Measurements from ENCODE around the gene DNAJC6. TPM values are rescaled to one million over a fixed set of nuclear protein-coding genes. Genes with fewer than 3 reads are reported as not detected.
A peak's percentile ranks its signal among the peaks of the same experiment; 100 is the strongest.

Gene DNAJC6
- total RNA-seq, 6 experiments from 2014 or later, result 13.5 to 17.7 (median 15.3) TPM

GRCh38 chr1:65341381-65341780 lies 32.0 kb downstream of the DNAJC6 start:
- no peak for TF ChIP-seq CTCF (IDR thresholded peaks at IDR 0.05)
- Mint-ChIP-seq H3K27ac (no peak overlapping the region), H3K36me3 (ENCODE audit: low read depth) (no peaks in the 10 kb centered on the region), H3K4me1 (ENCODE audit: low read depth) (peaks cover 24% of the 10 kb centered on the region), H3K27me3 (ENCODE audit: insufficient read depth) (no peaks in the 10 kb centered on the region), H3K9me3 (peaks cover 3% of the 10 kb centered on the region; the same call in 1 of the 2 replicates), H3K4me3 (no peak overlapping the region)
- no peak for DNase-seq

- Mint-ChIP-seq H3K4me3 (no peak overlapping the region), H3K4me1 (ENCODE audit: low read depth) (peaks cover 24% of the 10 kb centered on the region), H3K27ac (no peak overlapping the region)
Measured at GRCh38 chr1:65343286-65343685, 33.9 kb downstream of the DNAJC6 start.

GRCh38 chr1:65344171-65344814 lies 35.0 kb downstream of the DNAJC6 start:
- no peak for TF ChIP-seq CTCF (IDR thresholded peaks at IDR 0.05)
- no peak for DNase-seq

More at GRCh38 chr1:65343286-65343685, 33.9 kb downstream of the DNAJC6 start:
- TF ChIP-seq CTCF (IDR thresholded peaks at IDR 0.05), result no peak
- peak; percentile 55 for DNase-seq
- Mint-ChIP-seq H3K36me3 (ENCODE audit: low read depth) (no peaks in the 10 kb centered on the region), H3K9me3 (no peaks in the 10 kb centered on the region), H3K27me3 (ENCODE audit: insufficient read depth) (no peaks in the 10 kb centered on the region)

GRCh38 chr1:65346190-65346589 lies 36.8 kb downstream of the DNAJC6 start:
- Mint-ChIP-seq H3K4me1 (ENCODE audit: low read depth) (peaks cover 12% of the 10 kb centered on the region), H3K27me3 (ENCODE audit: insufficient read depth) (no peaks in the 10 kb centered on the region), H3K36me3 (ENCODE audit: low read depth) (no peaks in the 10 kb centered on the region), H3K9me3 (no peaks in the 10 kb centered on the region), H3K4me3 (no peak overlapping the region), H3K27ac (no peak overlapping the region)
- no peak for DNase-seq
- TF ChIP-seq CTCF (IDR thresholded peaks at IDR 0.05), result no peak

More at GRCh38 chr1:65344171-65344814, 35.0 kb downstream of the DNAJC6 start:
- H3K36me3 Mint-ChIP-seq (ENCODE audit: low read depth), result no peaks in the 10 kb centered on the region
- no peak overlapping the region for H3K27ac Mint-ChIP-seq
- H3K4me3 Mint-ChIP-seq, result no peak overlapping the region
- H3K9me3 Mint-ChIP-seq, result no peaks in the 10 kb centered on the region
- H3K27me3 Mint-ChIP-seq (ENCODE audit: insufficient read depth), result no peaks in the 10 kb centered on the region
- H3K4me1 Mint-ChIP-seq (ENCODE audit: low read depth), result peaks cover 24% of the 10 kb centered on the region

- Mint-ChIP-seq H3K4me1 (ENCODE audit: low read depth) (peaks cover 8% of the 10 kb centered on the region), H3K27me3 (ENCODE audit: insufficient read depth) (no peaks in the 10 kb centered on the region; the same call in 1 of the 2 replicates), H3K27ac (no peak overlapping the region), H3K9me3 (no peaks in the 10 kb centered on the region), H3K4me3 (no peak overlapping the region), H3K36me3 (ENCODE audit: low read depth) (no peaks in the 10 kb centered on the region)
- TF ChIP-seq CTCF (IDR thresholded peaks at IDR 0.05), result no peak
- no peak for DNase-seq
Measured at GRCh38 chr1:65355031-65355712, 45.8 kb downstream of the DNAJC6 start.
